Measurements from ENCODE around the gene CAMK4.

Gene CAMK4

GRCh38 chr5:111223787-111224560 lies at the start of gene CAMK4:
Gene CAMK4, plus strand, starts transcription at chr5:111224384. Its CDS starts 100 bp downstream, at chr5:111224484.
- peak; percentile 23 for TF ChIP-seq CTCF (IDR thresholded peaks at IDR 0.05; ENCODE audit: low read depth, low read length)

GRCh38 chr5:111183064-111183463 lies 41.1 kb upstream of the CAMK4 start:
- no peak for TF ChIP-seq CTCF (IDR thresholded peaks at IDR 0.05; ENCODE audit: low read depth, low read length)
- no peak for DNase-seq (ENCODE audit: extremely low read depth, low read depth)

More at GRCh38 chr5:111223787-111224560, at the start of gene CAMK4:
- peak; percentile 39 for DNase-seq (ENCODE audit: extremely low read depth, low read depth)

- no peak for TF ChIP-seq CTCF (IDR thresholded peaks at IDR 0.05; ENCODE audit: low read depth, low read length)
- DNase-seq (ENCODE audit: extremely low read depth, low read depth): no peak
Observed at GRCh38 chr5:111187079-111187478, 37.1 kb upstream of the CAMK4 start.

GRCh38 chr5:111194053-111194452 lies 30.1 kb upstream of the CAMK4 start:
- no peak for TF ChIP-seq CTCF (IDR thresholded peaks at IDR 0.05; ENCODE audit: low read depth, low read length)
- DNase-seq (ENCODE audit: extremely low read depth, low read depth): no peak

GRCh38 chr5:111194925-111195324 lies 29.3 kb upstream of the CAMK4 start:
- DNase-seq (ENCODE audit: extremely low read depth, low read depth): no peak
- no peak for TF ChIP-seq CTCF (IDR thresholded peaks at IDR 0.05; ENCODE audit: low read depth, low read length)

- no peak for DNase-seq (ENCODE audit: extremely low read depth, low read depth)
- TF ChIP-seq CTCF (IDR thresholded peaks at IDR 0.05; ENCODE audit: low read depth, low read length): no peak
Observed at GRCh38 chr5:111197523-111197922, 26.7 kb upstream of the CAMK4 start.

- DNase-seq (ENCODE audit: extremely low read depth, low read depth): no peak
- no peak for TF ChIP-seq CTCF (IDR thresholded peaks at IDR 0.05; ENCODE audit: low read depth, low read length)
Observed at GRCh38 chr5:111198281-111198966, 25.8 kb upstream of the CAMK4 start.

All from AG09319 (cell line).